Lower leg skin (tissue), 3 donors: Measurements from ENCODE around the gene CDK17.

Source experiments
- CTCF ChIP-seq, 3 donors: fragments of 450-650 bp; IDR thresholded peaks; one replicate each; pipeline ENCODE4 v1.5.1; 2016; ENCODE audit warnings: antibody characterized with exemption in 3 of 3, mild to moderate bottlenecking in 3 of 3, moderate library complexity in 2 of 3
- POLR2A ChIP-seq, 2 donors: fragments of 450-650 bp; IDR thresholded peaks; one replicate each; pipeline ENCODE4 v1.6.1; 2016 to 2017; ENCODE audit warnings: antibody characterized with exemption in 2 of 2, mild to moderate bottlenecking in 1 of 2, moderate library complexity in 1 of 2

DNA sequence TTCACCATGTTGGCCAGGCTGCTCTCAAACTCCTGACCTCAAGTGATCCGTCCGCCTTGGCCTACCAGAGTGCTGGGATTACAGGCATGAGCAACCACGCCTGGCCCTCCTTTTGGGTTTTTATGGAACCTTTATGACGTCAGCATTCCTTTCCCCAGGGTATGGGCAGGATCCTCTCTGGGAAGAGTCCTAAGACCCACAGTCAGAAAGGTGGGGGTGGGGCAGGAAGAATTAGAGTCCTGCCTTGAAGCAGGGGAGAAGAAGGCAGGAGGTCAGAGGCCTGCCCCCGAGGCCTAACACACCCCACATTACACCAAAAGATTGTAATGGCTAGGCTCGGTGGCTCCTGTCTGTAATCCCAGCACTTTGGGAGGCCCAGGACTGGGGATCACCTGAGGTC is 30.8 kb upstream of the CDK17 start:
- no peak for TF ChIP-seq CTCF (IDR thresholded peaks at IDR 0.05)
- no peak for TF ChIP-seq POLR2A (IDR thresholded peaks at IDR 0.05)
